MCF 10A (cell line): Measurements from ENCODE around the gene TSPAN17. TPM values are rescaled to one million over a fixed set of nuclear protein-coding genes. Genes with fewer than 3 reads are reported as not detected.

ENCODE experiments used
- BruUV-seq: library from RNA; stranded (reverse); fragments of 400-500 nt; replicated peaks from 2 replicates; lab custom pipeline; 2021; lab: Mats Ljungman, UMichigan
- CTCF ChIA-PET: fragments of 300-600 bp; sonication (Branson Sonifier 250); formaldehyde crosslinking; extraction: SDS; loops from one replicate; lab custom pipeline; 2021; ENCODE audit warnings: antibody characterized with exemption, inconsistent platforms; lab: Yijun Ruan, JAX
- POLR2A ChIA-PET: fragments of 300-600, 350-650 bp; sonication (Branson Sonifier 250); formaldehyde crosslinking; extraction: SDS; loops from one replicate; lab custom pipeline; 2020; ENCODE audit warnings: antibody characterized with exemption, inconsistent platforms; lab: Yijun Ruan, JAX
- DNase-seq: peaks from one replicate; pipeline ENCODE4 v3.0.0-alpha.2; 2018; ENCODE audit not compliant: unreplicated experiment
- H3K27ac Mint-ChIP-seq: one replicate; pipeline ENCODE4 v1.8.0; 2022; ENCODE audit warnings: mild to moderate bottlenecking, low read depth, mixed read lengths; ENCODE audit not compliant: unreplicated experiment
- H3K27me3 Mint-ChIP-seq: one replicate; pipeline ENCODE4 v1.8.0; 2022; ENCODE audit warnings: mixed read lengths; ENCODE audit not compliant: insufficient read depth, unreplicated experiment
- H3K36me3 Mint-ChIP-seq: one replicate; pipeline ENCODE4 v1.8.0; 2022; ENCODE audit warnings: mild to moderate bottlenecking, moderate library complexity, mixed read lengths; ENCODE audit not compliant: insufficient read depth, unreplicated experiment
- H3K4me1 Mint-ChIP-seq: one replicate; pipeline ENCODE4 v1.8.0; 2022; ENCODE audit warnings: mixed read lengths; ENCODE audit not compliant: insufficient read depth, unreplicated experiment
- H3K4me3 Mint-ChIP-seq: one replicate; pipeline ENCODE4 v1.8.0; 2022; ENCODE audit warnings: mild to moderate bottlenecking, moderate library complexity, mixed read lengths; ENCODE audit not compliant: unreplicated experiment
- H3K9me3 Mint-ChIP-seq: one replicate; pipeline ENCODE4 v1.8.0; 2022; ENCODE audit warnings: mixed read lengths; ENCODE audit not compliant: unreplicated experiment
- CTCF ChIP-seq: fragments of 200-600 bp; IDR thresholded peaks from one replicate; pipeline ENCODE4 v1.8.0; 2022; ENCODE audit warnings: antibody characterized with exemption, mild to moderate bottlenecking; ENCODE audit not compliant: unreplicated experiment
- intact Hi-C: fragments of 100-400 bp; cut with micrococcal nuclease; formaldehyde crosslinking; loops from 2 replicates; pipeline ENCODE4 v1.14.1; 2022
- total RNA-seq: library from RNA; stranded (reverse); gene quantifications from 2 replicates; pipeline ENCODE4 v1.2.3, GENCODE V29; 2022

Gene TSPAN17
- total RNA-seq, 1 experiment from 2014 or later: 36.7 TPM

GRCh38 chr5:176667637-176668036 lies 20.4 kb downstream of the TSPAN17 start:
- H3K27ac Mint-ChIP-seq: no peak overlapping the region
- no peaks in the 10 kb centered on the region for H3K4me1 Mint-ChIP-seq
- no TSS peak for BruUV-seq
- intact Hi-C loops: no loop called here
- no peaks in the 10 kb centered on the region for H3K9me3 Mint-ChIP-seq
- H3K4me3 Mint-ChIP-seq: no peak overlapping the region
- H3K36me3 Mint-ChIP-seq: no peaks in the 10 kb centered on the region
- POLR2A ChIA-PET: no interaction called here
- no peak for DNase-seq
- CTCF ChIA-PET: interaction anchor here (0.8 to 1.6 kb wide), 2 partner anchors 10 to 405 kb away, joined by 3 to 10 read pairs; no protein-coding TSS in a partner anchor
- no peak for TF ChIP-seq CTCF
- peaks cover 49% of the 10 kb centered on the region for H3K27me3 Mint-ChIP-seq

GRCh38 chr5:176670449-176670848 lies 23.2 kb downstream of the TSPAN17 start:
- H3K9me3 Mint-ChIP-seq: no peaks in the 10 kb centered on the region
- H3K4me3 Mint-ChIP-seq: no peak overlapping the region
- H3K4me1 Mint-ChIP-seq: no peaks in the 10 kb centered on the region
- no TSS peak for BruUV-seq
- no peaks in the 10 kb centered on the region for H3K36me3 Mint-ChIP-seq
- TF ChIP-seq CTCF: no peak
- CTCF ChIA-PET: interaction anchor here (0.9 to 1.9 kb wide), 3 partner anchors 11 to 245 kb away, joined by 3 to 34 read pairs (median 4); no protein-coding TSS in a partner anchor
- DNase-seq: no peak
- peaks cover 32% of the 10 kb centered on the region for H3K27me3 Mint-ChIP-seq
- no peak overlapping the region for H3K27ac Mint-ChIP-seq
- intact Hi-C loops: no loop called here
- POLR2A ChIA-PET: no interaction called here

- H3K4me3 Mint-ChIP-seq: no peak overlapping the region
- POLR2A ChIA-PET: no interaction called here
- BruUV-seq: no TSS peak
Observed at GRCh38 chr5:176671399-176671798, 24.1 kb downstream of the TSPAN17 start.

More at GRCh38 chr5:176671399-176671798, 24.1 kb downstream of the TSPAN17 start:
- intact Hi-C loops: no loop called here
- Mint-ChIP-seq H3K4me1 (no peaks in the 10 kb centered on the region), H3K27ac (no peak overlapping the region), H3K27me3 (peaks cover 32% of the 10 kb centered on the region), H3K36me3 (no peaks in the 10 kb centered on the region), H3K9me3 (no peaks in the 10 kb centered on the region)
- no peak for TF ChIP-seq CTCF
- CTCF ChIA-PET: interaction anchor here (0.7 kb wide), 1 partner anchor 27 kb away, joined by 3 read pairs; no protein-coding TSS in a partner anchor
- DNase-seq: no peak
